H1 (cell line): Measurements from ENCODE around the gene RXRA. TPM values are rescaled to one million over a fixed set of nuclear protein-coding genes. Genes with fewer than 3 reads are reported as not detected.

Experiments
- SRF ChIP-seq: IDR thresholded peaks from 2 replicates; pipeline ENCODE4 v1.6.1; 2011; ENCODE audit warnings: mild to moderate bottlenecking, low read depth, low read length, moderate library complexity
- polyA plus RNA-seq, 7 experiments: library from polyadenylated mRNA; depleted of rRNA in 3 of 7; stranded (reverse) in 5 of 7; unstranded in 2 of 7; fragments of >200 nt in 5 of 7; fragments of 200-250 nt in 2 of 7; gene quantifications; 1 replicate in 5 of 7; 2 replicates in 1 of 7; 4 replicates in 1 of 7; pipeline versions ENCODE4 v1.2.1 to v1.2.3, GENCODE V29; 2011 to 2013; ENCODE audit warnings: missing spikeins in 2 of 7, mixed read lengths in 2 of 7
- total RNA-seq: library from RNA; stranded (reverse); fragmentation: NEBNext Ultra II Directional; extraction: Animal tissue kit (Norgen Biotek cat#: 25700); gene quantifications from 2 replicates; pipeline ENCODE4 v1.2.1, GENCODE V29; 2021

RXRA gene
- total and polyA plus RNA-seq, 2 of the 8 experiments (the other 6 are each of a cell fraction or from before 2014, with no cell fraction given) = 9.8 to 29.4 TPM

DNA sequence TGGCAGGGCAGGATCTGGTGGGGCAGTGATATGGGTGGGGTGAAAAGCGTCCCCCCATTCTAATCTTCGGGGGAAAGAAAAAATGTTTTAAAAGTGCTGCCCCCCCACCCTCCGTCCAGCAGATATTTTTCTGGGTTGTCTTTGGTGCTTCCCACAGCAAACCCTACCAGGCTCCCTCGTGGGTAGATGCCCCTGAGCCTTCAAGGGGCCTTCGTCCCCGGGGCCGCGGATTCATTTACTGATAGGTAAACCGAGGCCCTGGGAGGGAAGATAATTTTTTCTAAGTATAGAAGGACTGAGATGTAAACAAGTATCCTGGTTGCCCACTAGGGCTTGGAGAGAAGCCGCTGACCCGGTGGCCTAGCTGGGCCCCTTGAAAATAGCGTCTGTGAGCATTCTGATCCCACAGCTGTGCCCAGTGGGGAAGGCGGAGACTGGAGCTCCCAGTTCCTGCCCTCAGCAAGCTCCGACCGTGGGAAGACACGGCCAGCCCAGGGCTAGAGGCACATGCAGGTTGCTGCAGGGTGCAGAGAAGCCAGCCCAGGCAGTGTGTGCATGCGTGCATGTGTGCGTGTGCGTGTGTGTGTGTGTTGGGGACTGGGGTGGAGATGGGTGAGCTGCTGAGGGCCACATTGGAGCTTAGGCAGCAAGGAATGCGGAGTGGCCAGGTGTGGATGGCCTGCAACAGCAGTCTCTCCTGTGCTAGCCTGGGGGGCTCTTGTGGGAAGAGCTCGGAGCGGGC is 6.0 kb upstream of the RXRA start (continued):
- no peak for TF ChIP-seq SRF
